NCI-H2227 (cell line): ENCODE results near the gene PIK3R2.

Experiments
- DNase-seq: peaks from one replicate; lab custom pipeline; 2025; ENCODE audit not compliant: unreplicated experiment; lab: John Stamatoyannopoulos, UW

PIK3R2 gene

DNA sequence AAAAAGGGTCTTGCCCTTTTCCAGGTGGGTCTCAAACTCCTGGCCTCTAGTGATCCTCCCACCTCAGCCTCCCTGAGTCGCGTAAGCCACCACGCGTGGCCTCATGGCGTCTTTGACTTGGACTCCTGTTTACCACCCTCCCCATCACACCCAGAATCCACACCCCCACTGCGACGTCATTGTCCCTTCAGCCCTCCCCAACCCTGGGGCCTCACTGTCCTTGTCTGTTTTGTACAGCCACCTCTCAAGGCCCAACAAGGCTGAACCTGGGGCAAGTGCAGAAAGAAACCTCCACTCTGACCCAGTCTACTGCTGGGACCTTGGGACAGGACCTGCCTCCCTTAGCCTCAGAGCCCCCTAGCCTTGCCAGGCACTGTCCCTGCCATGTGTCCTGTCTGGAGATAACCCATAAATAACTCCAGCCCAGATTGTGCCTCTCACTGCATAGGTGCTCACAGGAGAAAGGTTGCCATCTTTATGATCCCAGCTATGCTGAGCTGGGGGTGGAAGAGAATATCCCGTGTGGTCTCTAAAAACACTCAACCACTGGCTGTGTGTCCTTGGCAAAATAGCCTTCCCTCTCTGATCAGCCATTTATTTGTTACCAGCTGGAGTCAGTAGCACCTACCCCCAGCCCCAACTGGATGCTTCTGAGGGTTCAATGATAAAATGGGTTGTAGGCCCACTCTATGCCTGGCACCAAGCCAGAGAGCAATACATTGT is 18.8 kb downstream of the PIK3R2 start:
- DNase-seq = no peak

- no peak for DNase-seq
These were observed 19.5 kb downstream of the PIK3R2 start for GRCh38 chr19:18172331-18173053.

- DNase-seq = no peak
These were observed 20.1 kb downstream of the PIK3R2 start for GRCh38 chr19:18173054-18173571.

DNA sequence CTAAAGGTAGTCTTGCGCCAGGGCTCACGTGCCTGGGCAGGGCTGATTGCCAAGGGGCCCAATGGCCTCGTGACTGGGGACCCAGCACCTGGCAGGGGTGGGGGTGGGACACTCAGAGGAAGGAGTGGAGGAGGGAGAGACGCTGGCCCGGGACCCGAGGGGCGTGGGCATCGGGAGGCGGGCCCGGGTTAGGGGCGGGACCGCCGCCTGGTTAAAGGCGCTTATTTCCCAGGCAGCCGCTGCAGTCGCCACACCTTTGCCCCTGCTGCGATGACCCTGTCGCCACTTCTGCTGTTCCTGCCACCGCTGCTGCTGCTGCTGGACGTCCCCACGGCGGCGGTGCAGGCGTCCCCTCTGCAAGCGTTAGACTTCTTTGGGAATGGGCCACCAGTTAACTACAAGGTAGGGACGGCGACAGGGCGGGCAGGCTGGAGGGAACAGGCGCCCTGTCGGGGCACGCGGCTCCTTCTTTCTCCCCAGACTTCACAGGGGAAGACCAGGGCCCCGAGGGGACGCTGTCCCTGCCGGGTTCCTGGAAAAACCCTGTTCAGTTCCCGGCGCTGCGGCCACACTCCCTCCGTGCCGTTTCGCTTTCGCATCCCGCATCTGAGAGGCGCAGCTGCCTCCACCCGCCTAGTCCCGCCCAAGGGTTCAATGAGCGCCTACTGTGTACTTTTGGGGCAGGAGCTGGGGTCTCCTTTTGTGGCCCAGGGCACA is 20.8 kb downstream of the PIK3R2 start, which contains the start of gene IFI30:
TSS of gene IFI30 (plus strand) at position 242 of the 717 bp plus-strand sequence. CDS start at position 271, 29 bp downstream.
- peak; percentile 43 for DNase-seq

GRCh38 chr19:18174983-18175382 is 22.0 kb downstream of the PIK3R2 start:
- DNase-seq = no peak

GRCh38 chr19:18176367-18177310 is 23.7 kb downstream of the PIK3R2 start:
- DNase-seq = no peak

DNA sequence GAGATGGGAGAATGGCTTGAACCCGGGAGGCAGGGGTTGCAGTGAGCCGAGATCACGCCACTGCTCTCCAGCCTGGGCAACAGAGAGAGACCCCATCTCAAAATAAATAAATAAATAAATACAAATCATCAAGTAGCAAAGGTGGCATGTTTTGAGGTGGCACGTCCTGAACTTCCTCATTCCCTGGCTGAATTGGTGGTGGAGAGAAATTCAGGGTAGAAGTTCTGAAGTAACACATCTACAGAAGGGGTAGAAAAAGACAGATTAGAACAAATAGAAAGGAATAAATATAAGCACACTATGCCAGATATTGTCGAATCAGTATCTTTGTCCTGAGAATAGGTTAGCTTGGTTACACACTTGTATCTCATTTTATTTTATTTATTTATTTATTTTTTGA is 27.0 kb downstream of the PIK3R2 start:
- no peak for DNase-seq

DNA sequence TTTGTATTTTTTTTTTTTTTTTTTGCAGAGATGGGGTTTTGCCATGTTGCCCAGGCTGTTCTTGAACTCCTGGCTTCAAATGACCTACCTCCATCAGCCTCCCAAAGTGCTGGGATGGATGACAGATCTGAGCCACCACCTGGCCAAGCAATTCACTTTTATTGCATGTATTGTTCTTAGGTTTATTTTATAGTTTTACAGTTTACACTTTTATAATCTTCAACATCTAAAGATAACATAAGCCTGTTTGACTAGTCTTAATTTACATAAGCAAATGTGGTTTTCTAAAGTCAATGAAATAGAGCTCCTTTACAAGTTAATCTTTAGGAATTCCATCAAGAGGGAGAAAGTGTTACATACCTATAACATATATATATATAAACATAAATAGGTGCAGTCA is 30.6 kb downstream of the PIK3R2 start:
- no peak for DNase-seq

DNA sequence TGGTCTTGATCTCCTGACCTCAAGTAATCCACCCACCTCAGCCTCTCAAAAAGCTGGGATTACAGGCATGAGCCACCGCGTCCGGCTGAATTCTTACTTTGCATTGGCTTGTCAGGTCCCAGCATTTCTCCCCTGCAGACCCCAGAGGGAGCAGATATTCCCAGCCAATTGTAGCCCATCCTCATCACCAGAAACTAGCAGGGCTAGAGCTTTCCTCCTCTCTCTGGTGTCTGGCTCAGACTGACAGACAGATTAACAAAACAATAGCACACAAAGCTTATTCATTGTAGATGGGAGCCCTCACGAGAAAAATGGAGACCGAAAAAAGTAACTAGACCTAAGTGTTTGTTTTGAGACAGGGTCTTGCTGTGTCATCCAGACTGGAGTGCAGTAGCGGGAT is 32.6 kb downstream of the PIK3R2 start:
- DNase-seq = no peak

- no peak for DNase-seq
These were observed 37.3 kb downstream of the PIK3R2 start for GRCh38 chr19:18190278-18190677.

GRCh38 chr19:18191640-18192062 is 38.7 kb downstream of the PIK3R2 start:
- no peak for DNase-seq

DNA sequence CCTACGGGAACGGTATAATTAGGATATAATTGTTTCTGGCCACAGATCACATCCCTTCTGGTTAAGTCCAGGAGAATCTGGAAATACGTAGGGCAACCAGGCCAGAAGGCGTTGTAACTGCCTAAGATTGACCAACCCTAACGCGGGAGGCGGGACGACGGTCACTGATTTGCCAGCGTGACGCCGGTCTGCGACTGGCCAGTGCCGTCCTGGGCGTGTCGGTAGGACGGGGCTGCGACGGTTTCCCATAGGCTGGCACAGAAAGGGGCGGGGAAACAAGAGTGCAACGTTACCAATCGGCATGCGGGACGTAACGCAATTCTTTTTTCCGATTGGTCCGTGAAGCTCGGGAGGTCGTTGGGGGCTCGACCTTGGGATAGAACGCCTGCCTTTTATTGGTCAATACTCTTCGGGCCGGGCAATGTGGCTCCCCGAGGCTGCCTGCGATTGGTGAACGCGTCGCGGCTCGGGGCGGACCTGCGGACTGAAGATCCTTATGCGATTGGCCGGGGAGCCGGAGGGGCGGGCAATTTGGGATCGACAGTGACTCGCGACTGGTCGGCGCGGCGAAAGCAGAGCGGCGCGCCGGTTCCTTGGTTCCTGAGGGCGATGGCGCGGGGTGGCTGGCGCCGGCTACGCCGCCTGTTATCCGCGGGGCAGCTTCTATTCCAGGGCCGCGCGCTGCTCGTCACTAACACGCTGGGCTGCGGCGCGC is 39.9 kb downstream of the PIK3R2 start, which contains the start of gene MPV17L2:
TSS of gene MPV17L2 (plus strand) at position 546 of the 715 bp plus-strand sequence. CDS start at position 610, 64 bp downstream.
- DNase-seq = peak; percentile 99

GRCh38 chr19:18193388-18194180 is 40.6 kb downstream of the PIK3R2 start:
- DNase-seq = peak; percentile 38

GRCh38 chr19:18194181-18194530 is 41.2 kb downstream of the PIK3R2 start:
- no peak for DNase-seq

DNA sequence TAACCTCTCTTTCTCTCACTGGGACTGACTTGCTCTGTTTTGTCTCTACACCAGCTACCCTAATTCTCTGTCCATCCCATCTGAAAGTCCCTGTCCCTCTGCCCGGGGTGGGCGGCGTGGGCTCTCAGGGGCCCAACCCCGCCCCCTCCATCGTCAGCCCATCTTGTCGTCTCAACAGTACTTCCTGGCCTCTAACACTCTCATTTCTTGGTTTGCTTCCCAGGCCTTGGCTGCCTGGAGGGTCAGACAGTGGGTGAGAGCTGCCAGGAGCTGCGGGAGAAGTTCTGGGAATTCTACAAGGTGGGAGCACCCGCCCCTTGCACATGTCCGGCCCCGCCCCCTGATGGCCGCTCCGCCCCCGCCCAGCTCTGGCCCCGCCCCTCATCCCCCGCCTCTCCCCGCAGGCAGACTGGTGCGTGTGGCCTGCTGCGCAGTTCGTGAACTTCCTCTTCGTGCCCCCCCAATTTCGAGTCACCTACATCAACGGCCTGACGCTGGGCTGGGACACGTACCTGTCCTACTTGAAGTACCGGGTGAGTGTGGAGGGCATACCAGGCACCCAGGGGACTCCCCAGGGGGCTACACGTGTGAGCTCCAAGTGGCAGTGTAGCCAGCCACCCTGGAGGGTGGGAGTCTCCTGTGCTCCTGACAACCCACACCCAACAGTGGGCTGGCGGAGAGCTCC is 41.7 kb downstream of the PIK3R2 start:
- peak; percentile 18 for DNase-seq

GRCh38 chr19:18196511-18196845 is 43.5 kb downstream of the PIK3R2 start:
- no peak for DNase-seq

DNA sequence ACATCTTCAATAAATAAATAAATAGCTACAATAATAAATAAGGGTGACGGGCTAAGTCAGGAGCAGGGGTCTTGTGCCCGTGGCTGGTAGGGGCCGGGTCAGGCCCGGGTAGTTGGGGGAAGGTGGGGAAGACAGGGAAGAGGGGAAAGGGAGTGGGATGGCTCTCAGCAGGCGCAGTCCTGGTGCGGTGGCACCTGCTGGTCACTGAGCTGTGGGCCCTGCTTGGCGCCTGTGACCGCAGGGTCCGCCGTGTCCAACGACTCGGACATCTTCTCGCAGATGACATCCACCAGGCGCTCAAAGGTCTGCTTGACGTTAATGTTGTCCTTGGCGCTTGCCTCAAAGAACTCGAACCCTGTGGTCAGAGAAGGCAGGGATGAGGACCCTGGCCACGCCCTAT is 44.3 kb downstream of the PIK3R2 start:
- no peak for DNase-seq

GRCh38 chr19:18197941-18198340 is 45.0 kb downstream of the PIK3R2 start:
- DNase-seq = no peak
